ENCODE results near the gene LCN6.

The LCN6 gene

GRCh38 chr9:136724772-136725171 lies 23.6 kb downstream of the LCN6 start:
- no peak for DNase-seq (ENCODE audit: low read depth)

- no peak for DNase-seq (ENCODE audit: low read depth)
These were observed 24.3 kb downstream of the LCN6 start for GRCh38 chr9:136723989-136724388.

- no peak for DNase-seq (ENCODE audit: low read depth)
These were observed 24.9 kb downstream of the LCN6 start for GRCh38 chr9:136723362-136723976.

- no peak for DNase-seq (ENCODE audit: low read depth)
These were observed 25.4 kb downstream of the LCN6 start for GRCh38 chr9:136722969-136723356.

DNA sequence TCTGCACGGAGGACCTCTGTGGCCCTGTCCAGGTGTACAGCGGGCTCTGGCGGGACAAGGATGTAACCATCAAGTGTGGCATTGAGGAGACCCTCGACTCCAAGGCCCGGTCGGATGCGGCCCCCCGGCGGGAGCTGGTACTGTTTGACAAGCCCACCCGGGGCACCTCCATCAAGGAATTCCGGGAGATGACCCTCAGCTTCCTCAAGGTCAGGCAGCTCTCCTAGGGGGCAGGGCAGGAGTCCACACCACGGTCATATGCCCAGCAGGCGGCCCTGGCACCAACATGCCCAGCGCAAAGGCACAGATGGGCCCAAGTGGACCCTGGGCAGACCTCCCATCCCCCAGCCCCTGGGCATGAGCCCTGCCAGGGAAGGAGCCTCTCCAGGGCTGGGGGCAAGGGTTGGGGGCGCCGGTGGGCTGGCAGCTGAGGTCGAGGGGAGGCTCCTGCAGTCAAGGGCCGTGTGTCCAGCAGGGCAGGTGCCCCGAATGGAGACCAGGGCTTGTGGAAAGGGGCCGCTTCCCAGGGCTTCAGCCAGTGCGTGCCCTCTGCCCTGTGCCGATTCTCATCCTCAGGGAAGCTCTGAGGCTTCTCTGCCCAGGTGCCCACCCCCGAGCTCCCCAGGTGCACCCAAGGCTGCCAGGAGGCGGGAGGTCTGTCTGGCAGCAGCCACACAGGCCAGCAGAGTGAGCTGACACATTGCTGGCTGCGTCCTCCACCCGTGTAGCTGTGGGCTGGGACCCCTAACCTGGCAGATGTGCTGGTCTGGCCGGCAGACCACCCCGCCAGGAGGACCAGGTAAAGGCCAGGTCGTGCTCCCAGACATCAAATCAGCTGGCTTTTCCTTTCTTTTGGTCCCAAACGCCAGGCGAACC lies 26.0 kb downstream of the LCN6 start:
- no peak for DNase-seq (ENCODE audit: low read depth)

GRCh38 chr9:136721339-136722092 lies 26.8 kb downstream of the LCN6 start:
- peak; percentile 72 for DNase-seq (ENCODE audit: low read depth)

DNA sequence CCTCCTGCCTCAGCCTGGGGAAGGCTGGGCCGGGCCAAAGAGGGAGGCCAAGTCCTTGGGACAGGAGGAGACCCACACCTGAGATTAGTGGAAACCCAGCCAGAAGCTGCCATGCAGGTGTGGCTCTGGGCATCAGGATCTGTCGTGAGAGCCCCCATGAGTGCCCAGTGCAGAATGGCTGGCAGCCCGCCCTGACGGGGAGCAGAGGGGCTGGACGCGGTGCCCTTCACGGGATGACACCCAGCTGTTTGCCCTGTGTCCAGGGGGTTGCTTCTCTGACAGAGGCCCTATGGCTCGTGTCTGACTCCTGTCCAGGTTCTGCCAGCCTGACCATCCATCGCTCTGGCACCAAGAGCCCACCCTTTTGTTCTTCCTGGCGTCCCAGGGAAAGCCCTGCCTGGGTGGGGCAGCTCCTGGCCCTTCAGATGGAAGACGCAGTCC lies 27.4 kb downstream of the LCN6 start:
- DNase-seq (ENCODE audit: low read depth), result no peak

- no peak for DNase-seq (ENCODE audit: low read depth)
These were observed 28.0 kb downstream of the LCN6 start for GRCh38 chr9:136720251-136720897.

DNA sequence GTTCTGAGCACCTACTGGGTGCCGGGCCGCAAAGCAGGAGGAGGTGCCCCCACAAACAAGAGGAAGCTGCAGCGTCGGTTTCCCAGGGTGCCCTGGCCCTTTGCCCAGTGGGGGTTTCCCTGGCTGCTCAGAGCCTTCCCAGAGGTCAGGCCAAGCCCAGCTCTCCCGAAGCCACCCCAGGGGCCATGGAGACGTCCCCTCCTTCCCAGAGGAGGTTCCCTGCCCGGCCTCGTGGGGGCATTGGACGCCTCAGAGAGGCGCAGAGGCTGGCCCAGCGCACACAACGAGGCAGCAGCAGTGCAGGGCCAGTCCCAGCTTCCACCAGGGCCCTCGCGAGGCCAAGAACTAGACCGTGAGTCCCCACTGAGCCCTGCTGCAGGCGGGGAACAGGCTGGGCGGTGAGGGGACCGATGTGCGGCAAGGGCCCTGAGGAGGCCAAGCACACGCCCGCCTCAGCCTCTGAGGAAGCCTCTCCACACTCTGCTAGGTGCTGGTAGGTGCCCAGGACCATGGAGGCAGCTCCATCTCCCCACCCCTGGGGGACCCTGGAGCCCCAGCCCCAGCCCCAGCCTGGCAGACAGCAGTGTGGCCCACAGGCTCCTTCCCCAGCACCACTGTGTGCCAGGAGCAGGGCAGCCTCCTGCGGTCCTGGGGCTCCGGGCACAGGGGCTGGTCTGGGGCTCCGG lies 29.0 kb downstream of the LCN6 start:
- DNase-seq (ENCODE audit: low read depth), result no peak

GRCh38 chr9:136718345-136719194 lies 29.8 kb downstream of the LCN6 start:
- no peak for DNase-seq (ENCODE audit: low read depth)

GRCh38 chr9:136717399-136717798 lies 30.9 kb downstream of the LCN6 start:
- DNase-seq (ENCODE audit: low read depth), result no peak

- no peak for DNase-seq (ENCODE audit: low read depth)
These were observed 33.4 kb downstream of the LCN6 start for GRCh38 chr9:136714893-136715274.

DNA sequence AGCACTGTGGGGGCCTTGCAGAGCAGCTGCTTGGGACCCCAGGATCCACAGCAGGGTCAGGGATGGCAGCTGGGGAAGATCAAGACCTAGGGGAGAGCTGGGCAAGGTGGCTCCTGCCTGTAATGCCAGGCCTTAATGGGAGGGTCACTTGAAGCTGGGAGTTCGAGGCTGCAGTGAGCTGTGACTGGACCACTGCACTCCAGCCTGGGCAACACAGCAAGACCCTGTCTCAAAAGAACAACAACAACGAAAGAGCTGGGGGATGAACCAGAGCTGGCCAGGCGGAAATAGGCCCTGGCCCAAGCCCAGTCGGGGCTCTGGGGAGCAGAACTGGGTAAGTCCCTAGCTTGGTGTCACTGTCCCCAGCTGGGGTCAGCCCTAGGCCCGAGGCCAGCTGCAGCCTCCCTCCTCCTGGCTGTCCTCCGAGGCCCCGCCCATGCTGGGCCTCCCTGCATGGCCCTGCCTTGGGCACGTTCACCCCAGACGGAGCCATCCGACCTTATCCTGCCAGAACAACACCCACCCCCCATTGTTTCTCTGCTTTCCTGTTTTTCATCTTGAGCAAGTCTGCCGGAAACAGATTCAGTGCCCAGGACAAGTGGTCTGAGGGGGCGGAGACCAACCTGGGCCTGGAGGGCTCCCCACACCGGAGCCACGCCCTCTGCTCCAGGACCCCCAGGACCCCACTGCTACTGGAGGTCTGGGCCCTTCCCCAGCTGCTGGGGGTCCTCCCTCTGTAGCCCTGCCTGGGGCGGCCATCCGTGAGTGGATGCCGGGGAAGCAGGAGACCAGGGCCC lies 34.0 kb downstream of the LCN6 start:
- DNase-seq (ENCODE audit: low read depth), result no peak

DNA sequence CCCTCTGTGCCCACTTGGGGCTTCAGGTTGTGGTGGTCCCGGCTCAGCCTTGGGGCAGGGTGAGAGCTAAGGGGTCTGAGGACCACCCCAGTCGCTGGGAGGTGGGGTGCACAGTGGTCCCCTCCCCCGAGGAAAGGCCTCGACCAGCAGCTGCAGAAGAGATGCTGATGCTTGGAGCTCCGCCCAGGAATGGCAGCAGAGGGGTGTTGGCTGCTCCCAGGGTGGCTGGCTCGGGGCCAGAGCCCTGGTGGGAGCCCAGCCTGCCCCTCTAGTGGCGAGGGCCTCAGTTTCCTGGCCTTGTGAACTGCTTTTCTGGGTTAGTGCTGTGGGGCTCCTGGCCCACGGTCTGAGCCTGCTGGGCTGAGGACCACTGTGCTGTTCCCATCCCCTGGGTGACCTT lies 34.8 kb downstream of the LCN6 start:
- DNase-seq (ENCODE audit: low read depth), result no peak

DNA sequence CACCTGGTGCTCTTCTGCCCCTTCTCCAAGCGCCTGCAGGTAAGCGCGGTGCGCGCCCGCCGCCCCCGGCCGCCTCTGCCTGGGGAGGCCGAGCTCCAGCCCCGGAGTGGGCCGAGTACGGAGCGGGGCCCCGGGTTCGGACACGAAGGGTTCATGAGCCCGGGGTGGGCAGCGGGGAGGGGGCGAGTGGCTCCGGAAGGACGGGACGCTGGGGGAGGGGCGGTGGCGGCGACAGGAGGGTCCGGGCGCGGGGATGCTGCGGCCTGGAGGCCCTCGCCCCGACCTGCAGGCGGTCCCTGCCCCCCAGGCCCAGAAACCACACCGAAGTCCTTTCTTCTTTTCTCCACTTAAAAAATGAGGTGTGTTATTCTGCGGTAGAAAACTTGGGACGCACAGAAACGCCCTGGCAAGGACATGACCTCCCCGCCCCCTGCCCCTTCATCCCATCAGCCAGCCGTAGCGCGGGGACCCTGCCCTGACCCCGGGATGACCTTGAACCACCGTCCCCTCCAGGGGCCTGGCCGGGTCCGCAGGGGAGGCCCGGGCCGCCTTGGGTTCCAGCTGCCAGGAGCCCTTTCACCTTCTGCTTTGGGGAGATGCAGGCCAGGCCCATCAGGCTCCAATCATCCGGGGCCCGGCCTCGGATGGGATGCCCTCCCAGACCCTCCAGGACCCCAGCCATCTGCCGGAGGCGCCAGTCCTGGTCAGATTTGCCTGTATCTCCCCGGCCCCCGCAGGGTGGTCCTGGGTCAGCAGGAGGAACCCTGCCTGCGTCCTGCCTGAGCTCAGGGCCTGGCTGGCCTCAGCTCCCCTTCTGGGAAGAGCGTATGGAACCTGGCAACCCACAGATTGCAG lies 35.4 kb downstream of the LCN6 start:
- DNase-seq (ENCODE audit: low read depth), result no peak

GRCh38 chr9:136711751-136712689 lies 36.3 kb downstream of the LCN6 start, which contains the start of gene DIPK1B:
TSS of gene DIPK1B (plus strand) at chr9:136712572. CDS start at chr9:136712666, 94 bp downstream.
- no peak for DNase-seq (ENCODE audit: low read depth)

- peak; percentile 76 for DNase-seq (ENCODE audit: low read depth)
These were observed 37.1 kb downstream of the LCN6 start for GRCh38 chr9:136711219-136711648.

DNA sequence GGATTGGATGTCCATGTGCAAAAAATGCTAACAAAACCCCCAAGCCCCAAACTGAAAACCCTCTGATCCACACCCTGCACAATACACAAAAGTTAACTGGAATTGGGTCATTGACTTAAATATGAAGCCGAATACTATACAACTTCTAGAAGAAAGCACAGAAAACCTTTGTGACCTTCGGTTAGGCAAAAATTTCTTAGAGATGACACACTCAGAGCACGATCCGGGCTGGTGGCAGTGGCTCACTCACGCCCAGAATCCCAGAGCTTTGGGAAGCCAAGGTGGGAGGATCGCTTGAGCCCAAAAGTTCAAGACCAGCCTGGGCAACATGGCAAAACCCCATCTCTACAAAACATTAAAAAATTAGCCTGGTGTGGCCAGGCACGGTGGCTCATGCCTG lies 37.8 kb downstream of the LCN6 start:
- DNase-seq (ENCODE audit: low read depth), result no peak

Measured in amniotic epithelial cell (primary cell).